GM18526 (cell line): Measurements from ENCODE around the gene DUSP10.

Experiments used
- POLR2A ChIP-seq: IDR thresholded peaks from 3 replicates; pipeline ENCODE4 v1.6.1; 2011; ENCODE audit not compliant: insufficient read length; ENCODE audit errors: extremely low read depth

DUSP10 gene

DNA sequence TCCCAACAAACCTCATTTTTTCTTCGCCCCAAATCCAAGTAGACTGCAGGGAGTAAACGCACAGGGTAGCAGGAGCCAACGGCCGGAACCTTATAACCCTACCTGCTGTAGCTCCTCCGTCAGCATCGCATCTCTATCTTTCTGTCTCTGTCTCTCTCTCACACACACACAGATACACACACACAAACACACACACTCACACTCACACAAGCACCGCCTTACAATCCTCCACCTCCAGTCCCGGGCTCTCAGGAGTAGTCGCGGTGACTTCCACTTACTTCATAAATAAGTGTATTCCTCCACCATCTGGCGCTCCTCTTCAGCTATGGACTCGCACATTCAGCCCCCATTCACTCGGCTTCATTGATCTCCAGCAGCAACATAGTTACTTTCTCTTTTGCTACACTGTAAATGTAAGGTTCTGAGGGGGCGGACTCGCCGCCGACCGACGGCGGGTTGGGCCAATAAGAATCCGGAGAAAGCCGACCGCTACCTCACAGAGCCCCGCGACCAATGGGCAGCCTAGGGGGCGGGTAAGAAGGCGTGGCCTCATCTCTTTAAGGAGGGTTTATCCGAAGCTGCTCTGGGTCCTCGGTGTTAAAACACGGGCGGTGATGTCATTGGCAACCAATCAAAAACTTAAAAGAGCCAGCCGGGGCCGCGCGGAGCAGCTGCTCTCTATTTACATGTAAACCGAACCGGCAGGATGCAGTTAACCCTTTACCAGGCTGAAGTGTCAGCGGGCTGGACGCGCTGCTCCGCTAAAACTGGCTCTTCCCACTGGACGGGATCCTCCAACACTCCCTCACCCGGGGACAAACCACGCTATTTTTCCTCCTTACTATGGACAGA, at the start of gene DUSP10:
TSS of gene DUSP10 (minus strand) at position 387 of the 852 bp plus-strand sequence. CDS start 2,345 bp downstream, outside the sequence.
- TF ChIP-seq POLR2A = peak; percentile 70

DNA sequence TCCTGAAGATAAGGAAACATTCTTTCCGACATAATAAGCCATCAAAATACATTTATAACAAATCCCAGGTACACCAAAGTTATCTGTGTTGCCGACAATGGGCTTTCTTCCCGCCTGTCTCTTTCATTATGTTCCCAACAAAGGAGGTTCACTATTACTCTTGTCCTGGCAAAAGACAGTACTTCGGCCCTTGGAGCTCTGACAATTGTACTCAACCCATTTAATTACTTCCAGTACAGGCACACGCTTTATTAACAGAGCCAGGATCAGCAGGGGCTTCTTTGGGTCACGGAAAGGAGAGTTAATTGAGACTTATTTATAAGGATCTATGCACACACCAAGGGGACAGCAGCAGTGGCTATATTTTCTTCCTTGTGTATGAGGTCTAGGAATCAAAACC, 46.6 kb upstream of the DUSP10 start:
- no peak for TF ChIP-seq POLR2A

DNA sequence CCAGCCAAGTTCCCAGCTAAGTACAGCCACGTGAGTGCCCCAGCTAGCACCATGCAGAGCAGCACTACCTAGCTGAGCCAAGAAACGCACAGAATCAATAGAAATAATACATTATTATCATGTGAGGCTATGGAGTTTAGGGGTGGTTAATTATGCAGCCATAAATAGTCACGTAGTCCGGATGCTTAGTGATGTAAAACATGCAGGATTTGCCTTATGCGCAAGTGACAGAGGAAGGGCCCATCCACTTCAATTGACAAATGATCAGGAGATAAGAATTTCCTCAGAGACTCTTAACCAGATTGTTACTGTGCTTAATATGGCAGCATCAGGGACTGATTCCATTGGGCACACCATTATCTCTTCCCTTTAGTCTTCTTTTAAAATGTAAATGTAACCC, 44.8 kb upstream of the DUSP10 start:
- TF ChIP-seq POLR2A = no peak

DNA sequence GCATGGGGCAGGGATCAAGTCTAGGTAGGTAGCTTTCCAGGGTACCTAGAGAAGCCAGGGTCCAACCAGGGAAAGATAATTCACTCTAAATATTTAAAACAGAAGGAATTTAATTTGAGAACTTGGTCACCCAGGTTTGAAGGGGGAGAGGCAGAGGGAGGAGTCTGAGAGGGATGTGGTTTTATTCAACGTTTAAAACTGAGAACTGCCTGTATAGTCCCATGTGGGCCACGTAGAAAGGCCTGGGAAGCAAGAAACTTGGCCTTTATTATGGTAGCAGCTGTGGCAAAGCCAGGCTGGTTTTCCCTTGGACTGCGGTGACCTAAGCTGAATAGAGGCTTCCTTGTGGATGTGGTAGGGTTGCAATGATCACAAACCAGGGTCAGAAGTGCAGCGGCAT, 42.0 kb upstream of the DUSP10 start:
- no peak for TF ChIP-seq POLR2A

DNA sequence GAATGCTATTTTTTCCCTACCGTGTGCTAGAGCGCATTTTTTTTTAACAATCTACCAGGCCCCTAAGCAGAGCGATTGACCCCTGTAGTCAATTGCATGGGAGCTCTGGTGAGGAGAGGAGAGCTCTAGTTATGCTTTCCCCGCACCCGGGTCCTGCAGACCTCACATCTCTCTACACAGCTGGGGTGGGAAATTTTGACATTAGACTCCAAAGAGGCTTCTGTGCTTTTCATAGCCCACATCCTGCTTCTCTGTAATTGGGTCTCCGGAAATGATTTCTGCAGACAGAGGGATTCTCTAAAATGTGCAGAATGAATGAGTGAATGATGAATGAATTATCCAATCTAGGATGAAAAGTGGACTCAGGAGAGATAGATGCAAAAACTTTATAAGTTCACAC, 41.5 kb upstream of the DUSP10 start:
- no peak for TF ChIP-seq POLR2A

DNA sequence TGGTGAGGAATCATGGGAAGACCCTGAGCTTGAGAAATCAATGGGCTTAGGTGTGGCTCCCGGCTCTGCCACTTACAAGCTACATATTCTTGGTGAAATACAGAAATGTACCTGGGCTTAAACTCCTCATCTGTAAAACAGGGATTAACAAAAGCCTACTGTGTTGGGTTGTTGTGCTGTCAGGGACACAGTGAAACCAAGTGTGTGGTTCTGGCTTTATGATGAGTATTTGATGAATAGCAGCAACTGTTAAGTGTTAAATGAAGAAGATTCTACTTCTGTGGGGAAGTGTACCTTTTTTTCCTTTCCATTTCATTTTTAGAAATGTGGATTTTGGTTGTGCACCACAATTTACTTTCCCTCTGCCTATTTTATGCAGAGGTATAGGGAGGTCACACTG, 41.1 kb upstream of the DUSP10 start:
- no peak for TF ChIP-seq POLR2A

DNA sequence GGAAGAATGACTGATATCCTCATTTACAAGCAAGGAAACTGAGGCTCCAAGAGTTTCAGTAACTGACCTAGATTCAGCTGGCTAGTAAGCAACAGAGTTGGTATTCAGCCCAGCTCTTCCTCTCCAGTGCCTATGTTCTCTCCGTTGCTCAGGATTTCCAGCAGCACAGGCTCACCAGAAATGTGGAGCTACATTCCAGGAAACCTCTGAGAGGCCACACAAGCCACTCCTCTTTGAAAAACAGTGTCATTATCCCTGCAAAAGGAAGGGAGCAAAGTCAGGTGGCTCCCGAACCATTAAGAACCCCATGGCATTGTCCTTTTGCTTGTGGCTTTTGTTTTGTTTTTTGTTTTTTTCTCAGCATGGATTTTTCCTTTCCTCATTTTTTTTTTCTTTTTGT, 40.6 kb upstream of the DUSP10 start:
- TF ChIP-seq POLR2A = no peak

DNA sequence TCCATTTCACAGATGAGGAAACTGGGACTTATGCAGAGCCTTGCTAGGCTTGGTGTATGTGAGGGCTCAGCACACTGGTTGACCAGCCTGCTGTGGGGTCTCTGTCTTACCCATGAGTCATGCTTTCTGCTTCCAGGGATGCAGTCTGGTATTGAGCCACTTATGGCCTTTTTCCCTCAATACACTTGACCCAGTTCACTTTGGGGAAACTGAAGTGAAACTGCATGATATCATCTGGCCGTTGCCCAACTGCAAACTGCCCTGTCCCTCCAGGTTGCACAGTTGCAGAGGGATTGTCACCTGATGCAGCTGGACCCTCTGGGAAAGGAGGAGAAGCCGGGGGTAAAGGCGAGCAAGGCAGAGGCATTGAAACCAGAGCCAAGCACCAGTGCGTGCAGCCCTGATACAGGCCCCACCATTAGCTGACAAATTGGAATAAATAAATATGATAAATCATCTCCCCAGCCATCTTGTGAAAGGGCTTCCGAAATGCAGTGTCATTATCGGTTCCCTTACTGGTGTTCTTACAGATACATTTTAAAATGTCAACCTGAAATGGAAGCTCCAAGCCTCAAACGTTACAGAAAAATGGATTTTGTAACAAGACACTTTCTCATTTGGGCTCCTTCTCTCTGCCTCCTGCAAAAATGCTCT, 39.3 kb upstream of the DUSP10 start:
- TF ChIP-seq POLR2A = no peak

DNA sequence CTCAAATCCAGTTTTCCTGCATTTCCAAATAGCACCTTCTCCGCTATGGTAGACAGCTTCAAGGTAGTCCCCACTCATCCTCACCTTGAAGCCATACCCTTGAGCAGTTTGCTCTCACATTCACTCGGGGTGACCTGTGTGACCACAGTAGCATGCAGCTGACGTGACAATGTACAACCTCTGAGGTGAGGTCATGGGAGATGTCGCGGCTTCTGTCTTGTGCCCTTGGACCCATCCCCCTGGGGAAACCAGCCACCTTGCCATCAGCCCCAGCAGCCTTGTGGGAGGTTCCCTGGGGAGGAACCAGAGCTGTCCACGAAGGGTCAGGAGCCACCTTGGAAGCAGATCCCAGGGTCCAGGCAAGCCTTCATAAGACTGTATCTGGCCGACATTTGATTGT, 38.3 kb upstream of the DUSP10 start:
- TF ChIP-seq POLR2A = no peak

DNA sequence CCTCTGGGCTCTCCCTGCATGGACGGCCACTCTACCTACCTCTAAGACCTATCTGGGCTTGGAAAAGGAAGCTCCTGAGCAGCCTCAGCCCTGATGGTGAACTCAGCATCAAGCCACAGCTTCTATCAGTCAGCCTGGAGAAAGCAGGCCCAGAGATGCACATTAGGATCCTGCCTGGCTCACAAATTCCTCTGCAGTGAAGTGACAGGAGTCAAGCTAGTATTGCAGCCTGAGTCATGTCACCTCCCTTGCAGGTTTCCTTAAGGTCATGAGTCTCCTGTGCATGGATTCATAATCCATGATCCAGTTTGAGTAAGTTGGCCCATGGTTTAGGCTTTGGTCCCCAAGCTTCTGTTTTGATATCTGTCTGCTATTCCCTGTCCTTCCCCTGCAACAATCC, 37.9 kb upstream of the DUSP10 start:
- TF ChIP-seq POLR2A = no peak

DNA sequence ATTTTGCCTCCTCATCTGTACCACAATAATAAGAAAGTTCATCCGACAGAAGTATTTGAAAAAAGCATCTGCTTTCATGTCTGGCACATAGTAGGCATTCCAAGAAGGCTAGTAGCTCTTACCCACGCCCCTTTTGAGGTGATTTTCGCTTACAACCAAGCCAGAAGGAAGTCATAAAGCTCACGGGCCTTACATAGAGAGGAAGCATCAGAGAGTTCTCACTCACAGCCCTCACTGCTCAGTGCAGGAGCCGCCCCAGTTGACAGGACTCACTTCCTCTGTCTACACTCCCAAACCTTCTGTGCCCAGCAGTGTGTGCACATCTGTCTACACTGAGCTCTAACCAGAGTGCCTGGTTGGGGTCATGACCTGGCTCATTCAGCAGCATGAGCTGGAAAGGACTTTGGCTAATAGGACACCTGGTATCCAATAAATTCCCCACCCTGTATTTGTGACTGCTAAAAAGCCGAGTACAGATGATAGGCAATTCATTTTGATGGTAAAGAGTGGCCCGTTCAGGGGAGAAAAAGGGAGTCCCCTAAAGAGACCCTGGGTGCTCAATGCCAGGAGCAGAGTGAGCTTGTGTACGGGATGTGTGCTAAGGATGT, 36.8 kb upstream of the DUSP10 start:
- TF ChIP-seq POLR2A = no peak

DNA sequence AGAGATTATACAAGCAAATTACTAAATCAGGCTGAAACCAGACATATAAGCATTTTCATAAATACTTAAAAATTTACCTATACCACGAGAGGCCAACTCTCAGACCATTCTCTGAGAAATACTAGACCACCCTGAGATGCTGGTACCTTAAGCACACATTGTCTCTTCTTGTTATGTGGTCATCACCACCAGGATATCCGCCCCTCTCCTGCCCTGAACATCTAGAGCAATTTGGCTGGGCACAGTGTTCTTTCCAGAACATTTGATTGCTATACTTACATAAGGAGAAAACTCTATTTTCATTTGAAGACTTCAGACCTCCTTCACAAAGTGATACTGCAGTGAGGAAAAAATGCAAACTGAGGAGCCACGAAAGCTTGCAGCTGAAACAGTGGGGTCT, 36.2 kb upstream of the DUSP10 start:
- TF ChIP-seq POLR2A = no peak

DNA sequence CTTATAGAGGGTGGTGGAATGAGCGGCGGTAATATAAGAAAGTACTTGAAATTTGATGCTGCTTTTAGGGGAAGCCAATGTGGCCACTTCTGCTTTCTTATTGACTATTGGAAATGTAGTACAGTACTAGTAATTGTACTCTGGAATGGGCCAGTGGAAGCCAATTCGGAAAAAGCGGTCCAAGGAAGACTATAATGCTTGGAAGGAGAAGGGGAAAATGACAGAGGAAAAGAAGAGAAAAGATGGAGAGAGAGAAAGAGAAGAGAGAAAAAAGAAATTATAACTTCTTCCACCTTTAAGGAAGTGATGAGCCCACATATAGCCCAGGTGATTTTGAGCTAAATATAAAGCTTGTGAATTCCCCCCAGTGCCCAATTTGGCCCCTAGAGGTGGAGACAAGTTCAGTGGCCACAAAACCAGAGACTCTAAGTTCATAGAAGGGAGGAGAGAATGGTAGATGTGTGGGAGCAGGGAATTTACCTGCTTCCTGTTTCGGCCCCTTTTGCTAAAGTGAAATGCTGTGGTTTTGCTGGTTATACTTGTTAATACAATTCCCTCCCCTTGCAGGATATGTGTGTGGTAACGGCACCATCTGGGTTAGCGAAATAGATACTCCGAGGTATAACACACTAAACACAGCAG, 35.7 kb upstream of the DUSP10 start:
- no peak for TF ChIP-seq POLR2A

DNA sequence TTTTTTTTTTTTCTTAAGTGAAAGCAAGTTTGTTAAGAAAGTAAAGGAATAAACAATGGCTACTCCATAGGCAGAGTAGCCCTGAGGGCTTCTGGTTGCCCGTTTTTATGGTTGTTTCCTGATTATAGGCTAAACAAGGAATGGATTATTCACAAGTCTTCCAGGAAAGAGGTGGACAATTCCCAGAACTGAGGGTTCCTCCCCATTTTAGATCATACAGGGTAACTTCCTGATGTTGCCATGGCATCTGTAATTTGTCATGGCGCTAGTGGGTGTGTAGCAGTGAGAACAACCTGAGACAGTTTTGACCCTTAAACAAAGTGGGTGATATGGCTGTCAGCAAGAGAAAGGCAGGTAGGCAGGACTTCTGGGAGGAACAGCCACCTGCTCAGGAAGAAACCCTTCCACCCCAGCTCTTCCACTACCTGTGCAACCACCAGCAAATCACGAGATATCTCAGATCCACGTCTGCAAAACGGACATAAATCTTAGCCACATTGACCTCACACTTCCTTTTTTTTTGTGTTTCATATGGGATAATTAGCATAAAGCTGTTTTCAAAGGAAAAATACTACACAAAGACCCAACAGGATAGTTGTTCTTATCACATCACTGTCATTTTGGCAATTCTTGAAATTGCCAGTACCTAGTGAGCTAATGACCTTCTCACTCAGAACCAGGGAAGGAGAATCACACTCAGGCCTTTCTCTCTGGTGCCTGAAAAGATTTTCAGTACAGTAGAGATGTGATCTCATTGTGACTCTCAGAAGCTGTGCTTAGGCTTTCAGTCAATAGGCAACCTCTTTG, 34.8 kb upstream of the DUSP10 start:
- TF ChIP-seq POLR2A = no peak

DNA sequence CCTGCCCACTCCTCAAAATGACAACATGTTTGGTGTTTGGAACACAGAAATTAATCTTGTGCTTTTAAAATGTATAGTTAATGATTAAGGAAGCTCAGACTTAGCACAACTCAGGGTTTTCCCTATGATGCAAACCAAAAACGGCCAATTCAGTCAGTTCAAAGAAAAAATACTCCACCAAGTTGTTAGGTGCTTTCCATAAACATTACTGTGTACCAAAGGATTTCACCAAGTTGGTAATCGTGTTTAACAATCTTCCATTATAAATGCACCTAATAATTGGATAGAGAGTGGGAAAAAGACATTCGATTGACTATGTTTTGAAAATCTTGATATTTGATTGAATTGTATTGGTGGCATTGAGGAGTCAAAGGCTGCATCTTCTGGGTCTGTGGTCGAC, 33.3 kb upstream of the DUSP10 start:
- no peak for TF ChIP-seq POLR2A
